GM10248 (cell line): ENCODE data around the gene C1orf116.

ENCODE experiments used
- CTCF ChIA-PET: fragments of 300-600 bp; sonication (Branson Sonifier 250); formaldehyde crosslinking; extraction: SDS; loops from one replicate; lab custom pipeline; 2021; ENCODE audit warnings: antibody characterized with exemption; lab: Yijun Ruan, JAX
- POLR2A ChIA-PET: fragments of 350-650 bp; sonication (Branson Sonifier 250); formaldehyde crosslinking; extraction: SDS; loops from one replicate; lab custom pipeline; 2020; ENCODE audit warnings: antibody characterized with exemption; lab: Yijun Ruan, JAX
- DNase-seq: peaks from one replicate; pipeline ENCODE4 v3.0.0; 2012; ENCODE audit errors: extremely low spot score
- TF ChIP-seq, protein P1 (sequence below): IDR thresholded peaks from 2 replicates; pipeline ENCODE4 v1.5.1; 2012; ENCODE audit warnings: mild to moderate bottlenecking, low read depth; ENCODE audit errors: extremely low read depth, missing control alignments, control extremely low read depth

The C1orf116 gene

DNA sequence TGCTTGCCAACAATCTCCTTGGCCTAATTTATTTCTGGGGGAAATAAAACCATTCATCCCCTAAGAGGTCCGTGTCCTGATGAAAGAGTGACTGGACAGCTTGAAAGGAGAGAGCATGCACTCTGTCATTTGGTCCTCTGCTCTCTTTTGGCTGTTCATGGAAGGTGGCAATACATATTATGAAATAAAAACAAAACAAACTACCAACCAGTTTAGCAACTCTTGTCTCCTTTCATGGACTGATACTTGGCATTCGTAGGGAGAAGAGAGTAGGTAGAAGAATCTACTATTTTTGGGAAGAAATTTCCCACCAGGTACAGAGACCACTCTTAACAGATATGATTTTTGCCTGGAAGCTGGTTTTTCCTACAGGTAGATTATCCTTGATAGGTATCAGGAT, 746 bp upstream of the C1orf116 start:
- no peak for DNase-seq
- TF ChIP-seq, protein P1, sequence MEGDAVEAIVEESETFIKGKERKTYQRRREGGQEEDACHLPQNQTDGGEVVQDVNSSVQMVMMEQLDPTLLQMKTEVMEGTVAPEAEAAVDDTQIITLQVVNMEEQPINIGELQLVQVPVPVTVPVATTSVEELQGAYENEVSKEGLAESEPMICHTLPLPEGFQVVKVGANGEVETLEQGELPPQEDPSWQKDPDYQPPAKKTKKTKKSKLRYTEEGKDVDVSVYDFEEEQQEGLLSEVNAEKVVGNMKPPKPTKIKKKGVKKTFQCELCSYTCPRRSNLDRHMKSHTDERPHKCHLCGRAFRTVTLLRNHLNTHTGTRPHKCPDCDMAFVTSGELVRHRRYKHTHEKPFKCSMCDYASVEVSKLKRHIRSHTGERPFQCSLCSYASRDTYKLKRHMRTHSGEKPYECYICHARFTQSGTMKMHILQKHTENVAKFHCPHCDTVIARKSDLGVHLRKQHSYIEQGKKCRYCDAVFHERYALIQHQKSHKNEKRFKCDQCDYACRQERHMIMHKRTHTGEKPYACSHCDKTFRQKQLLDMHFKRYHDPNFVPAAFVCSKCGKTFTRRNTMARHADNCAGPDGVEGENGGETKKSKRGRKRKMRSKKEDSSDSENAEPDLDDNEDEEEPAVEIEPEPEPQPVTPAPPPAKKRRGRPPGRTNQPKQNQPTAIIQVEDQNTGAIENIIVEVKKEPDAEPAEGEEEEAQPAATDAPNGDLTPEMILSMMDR: no peak
- POLR2A ChIA-PET: no interaction called here
- CTCF ChIA-PET: interaction anchor here (0.8 to 6.1 kb wide), 8 partner anchors 8 to 764 kb away, joined by 3 to 25 read pairs (median 5); no protein-coding TSS in a partner anchor

DNA sequence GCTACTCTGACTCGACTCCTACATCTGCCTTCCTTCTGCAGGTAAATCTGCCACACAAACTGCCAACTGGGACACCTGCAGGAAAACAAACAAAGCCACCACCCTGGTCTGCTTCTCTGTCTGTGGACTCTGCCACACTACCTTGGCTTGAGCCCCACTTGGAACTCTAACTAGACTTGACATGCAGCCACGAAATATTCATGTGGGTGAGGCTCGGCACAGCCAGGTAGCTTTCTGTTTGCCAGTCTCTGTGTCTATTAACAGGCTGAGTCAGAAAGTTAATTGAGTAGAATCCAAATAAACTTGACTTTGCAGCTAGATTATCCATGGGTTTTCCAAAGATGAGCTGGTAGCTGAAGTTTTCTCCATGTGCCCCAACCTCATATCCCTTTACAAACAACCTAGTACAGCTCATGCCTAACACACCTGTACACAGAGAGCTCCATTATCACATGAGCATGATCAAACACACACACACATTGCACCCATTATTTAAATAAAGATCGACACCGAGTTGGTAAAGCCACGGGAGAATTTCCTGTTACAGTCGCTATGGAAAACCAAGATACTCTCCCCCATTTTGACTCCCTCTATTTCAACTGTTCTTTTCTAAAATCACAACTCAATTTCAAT, 808 bp downstream of the C1orf116 start:
- POLR2A ChIA-PET: interaction anchor here (0.5 kb wide), 1 partner anchor 11 kb away, joined by 4 read pairs; no protein-coding TSS in a partner anchor
- TF ChIP-seq, protein P1: no peak
- CTCF ChIA-PET: interaction anchor here (0.9 to 6.1 kb wide), 5 partner anchors 15 to 166 kb away, joined by 3 to 25 read pairs (median 4); partner anchors contain the start of gene IL20
- DNase-seq: no peak

DNA sequence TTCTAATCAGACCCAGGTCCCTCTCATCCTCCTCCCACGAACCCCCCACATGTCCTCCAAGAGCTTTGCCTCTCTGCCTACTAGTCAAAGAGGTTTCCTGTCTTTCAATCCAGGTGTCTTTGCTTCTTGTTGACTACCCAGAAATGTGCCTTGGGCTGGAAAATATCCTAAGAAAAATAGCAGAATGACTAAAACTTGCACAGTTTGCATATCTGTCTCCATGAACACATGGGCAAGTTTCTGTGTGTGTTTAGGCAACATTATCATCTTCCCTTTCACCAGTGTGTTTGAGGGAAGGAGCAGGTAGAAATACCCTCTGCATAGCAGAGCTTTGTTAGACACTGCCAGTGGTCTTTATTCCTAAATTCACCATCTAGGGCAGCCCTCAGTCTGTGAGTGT, 1.5 kb downstream of the C1orf116 start:
- ChIA-PET CTCF (interaction anchor here (1.1 to 6.1 kb wide), 3 partner anchors 16 to 166 kb away, joined by 3 to 25 read pairs (median 4); partner anchors contain the start of gene IL20), POLR2A (no interaction called here)
- no peak for DNase-seq
- TF ChIP-seq, protein P1: no peak

DNA sequence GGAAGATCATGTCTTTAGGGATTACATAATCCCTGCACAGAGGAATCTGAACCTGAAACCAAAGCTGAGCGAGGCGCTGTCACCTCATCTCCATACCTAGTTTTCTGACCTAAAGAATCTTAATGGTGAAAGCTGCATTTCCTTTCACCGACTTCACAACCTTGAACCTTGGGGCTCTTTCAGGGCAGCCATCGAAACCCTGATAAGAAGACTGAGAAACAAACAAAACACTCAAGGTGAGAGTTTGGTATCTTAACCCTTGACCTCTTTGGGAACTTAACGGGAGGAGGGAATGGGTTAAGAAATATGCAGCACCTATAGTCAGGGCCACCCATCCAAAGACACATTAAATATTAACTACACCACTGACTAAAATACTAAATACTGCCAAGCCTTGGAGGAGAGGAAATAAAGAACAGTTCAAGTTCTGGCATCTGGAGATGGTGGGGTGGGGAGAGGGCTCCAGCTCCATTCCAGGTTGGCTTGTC, 2.0 kb downstream of the C1orf116 start:
- DNase-seq: no peak
- POLR2A ChIA-PET: interaction anchor here (0.6 kb wide), 1 partner anchor 20 kb away, joined by 3 read pairs; no protein-coding TSS in a partner anchor
- CTCF ChIA-PET: interaction anchor here (1.0 to 6.1 kb wide), 4 partner anchors 16 to 25 kb away, joined by 3 to 25 read pairs (median 8); no protein-coding TSS in a partner anchor
- TF ChIP-seq, protein P1: no peak

DNA sequence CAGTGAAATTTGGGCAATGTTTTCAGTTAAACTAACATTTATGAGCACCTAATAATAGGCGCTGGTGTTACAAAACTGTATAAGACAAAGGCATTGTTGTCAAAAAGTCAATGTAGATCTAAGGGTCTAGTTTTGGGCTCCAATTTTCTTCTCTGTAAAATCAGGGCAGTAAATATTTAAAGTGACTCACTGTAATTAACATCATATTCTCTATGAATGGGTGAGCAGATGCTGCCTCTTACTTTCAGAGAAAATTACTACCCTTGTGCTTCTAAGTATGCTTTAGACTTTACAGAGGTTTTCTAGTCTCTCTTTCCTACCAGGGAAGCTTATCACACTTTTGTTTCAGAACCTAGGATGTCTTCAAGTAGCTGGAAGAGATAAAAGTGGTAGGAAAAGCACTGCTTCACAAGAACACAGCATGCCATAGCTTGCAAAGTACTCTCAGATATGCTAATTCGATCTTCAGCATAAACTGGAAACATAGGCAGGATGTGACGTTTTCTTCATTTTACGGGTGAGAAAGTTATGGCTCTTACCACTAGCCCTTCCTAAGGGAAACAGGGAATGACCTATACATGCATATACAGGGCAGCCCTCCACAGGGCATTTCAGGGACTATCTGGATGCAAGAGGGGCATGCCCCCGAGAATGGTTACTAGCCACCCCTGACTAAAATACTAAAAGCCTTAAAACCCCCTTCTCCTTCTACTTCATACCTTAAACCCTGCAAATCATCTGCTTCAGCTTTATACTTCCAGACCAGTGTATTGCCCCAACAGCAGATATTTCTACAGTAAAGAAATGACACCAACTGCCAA, 2.6 kb downstream of the C1orf116 start:
- TF ChIP-seq, protein P1: no peak
- ChIA-PET POLR2A (interaction anchor here (0.6 kb wide), 1 partner anchor 19 kb away, joined by 3 read pairs; no protein-coding TSS in a partner anchor), CTCF (interaction anchor here (0.9 to 6.1 kb wide), 8 partner anchors 10 to 60 kb away, joined by 3 to 25 read pairs (median 3); partner anchors contain the start of gene FCAMR)
- DNase-seq: no peak

DNA sequence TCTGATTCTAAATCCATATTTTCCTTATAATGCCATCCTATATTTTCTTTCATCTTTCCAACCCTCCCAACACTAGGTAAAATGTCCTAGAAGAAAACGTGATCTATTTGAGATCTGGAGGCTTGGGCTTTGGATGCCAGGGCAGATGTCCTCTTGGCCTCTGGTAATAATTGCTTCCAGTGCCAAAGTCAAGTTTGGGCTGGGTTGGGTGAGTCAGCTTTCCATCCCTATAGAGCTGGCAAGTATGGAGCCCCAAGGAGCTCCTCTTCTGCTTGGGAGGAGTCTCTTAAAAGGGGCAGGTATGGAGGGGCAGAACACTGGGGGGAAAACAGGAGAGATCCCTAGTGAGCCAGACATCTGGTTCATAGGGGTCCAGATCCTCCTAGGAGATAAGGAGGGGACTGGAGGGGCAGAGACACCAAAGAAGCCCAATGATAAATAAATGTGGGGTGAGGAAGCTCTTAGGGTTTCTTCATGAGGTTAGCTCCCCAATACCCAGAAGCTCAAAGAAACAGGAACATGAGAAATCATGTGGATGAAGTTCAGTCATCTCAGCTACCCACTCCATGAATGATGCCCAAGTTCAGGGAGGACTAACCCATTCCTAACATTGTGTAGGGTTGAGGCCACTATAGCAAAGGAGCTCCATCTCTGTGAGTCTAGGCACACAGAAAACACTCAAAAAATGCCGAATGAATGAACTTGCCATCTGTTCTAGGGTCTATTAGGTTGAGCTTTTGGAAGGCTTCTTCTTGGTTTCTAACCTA, 3.5 kb downstream of the C1orf116 start:
- ChIA-PET CTCF (interaction anchor here (0.9 to 6.1 kb wide), 8 partner anchors 9 to 670 kb away, joined by 3 to 25 read pairs (median 3); partner anchors contain the start of gene FCAMR), POLR2A (no interaction called here)
- TF ChIP-seq, protein P1: no peak
- DNase-seq: no peak
